ENCODE data around the gene ARHGAP9. TPM values are rescaled to one million over a fixed set of nuclear protein-coding genes. Genes with fewer than 3 reads are reported as not detected.
A peak's percentile ranks its signal among the peaks of the same experiment; 100 is the strongest.
"Not testable (repeated sequence)": the region's sequence is repeated elsewhere in the genome, so short reads cannot be mapped to it uniquely, and the experiment has no call there.

Gene ARHGAP9
- total RNA-seq, 1 experiment from 2014 or later = 0.51 TPM

DNA sequence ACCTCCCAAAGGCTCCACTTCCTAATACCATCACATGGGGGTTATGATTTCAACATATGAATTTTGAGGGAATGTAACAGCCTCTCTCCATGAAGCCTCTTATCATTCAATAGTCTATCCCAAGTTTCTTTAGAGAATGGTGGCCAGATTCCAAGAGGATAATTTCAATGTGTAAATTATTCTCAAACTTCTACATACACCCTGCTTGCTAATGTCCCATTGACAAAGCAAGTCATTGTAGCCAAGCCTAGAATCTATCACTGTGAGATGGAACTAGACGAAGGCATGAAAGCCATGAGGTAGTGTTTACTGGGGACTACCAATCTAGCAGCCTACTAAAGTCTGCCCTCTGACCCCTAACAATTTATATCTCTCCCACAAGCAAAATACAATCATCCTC, 41.3 kb downstream of the ARHGAP9 start:
- no peak for DNase-seq (ENCODE audit: low read depth)

- DNase-seq (ENCODE audit: low read depth) = no peak
Measured at GRCh38 chr12:57435293-57435692, 44.4 kb downstream of the ARHGAP9 start.

GRCh38 chr12:57434517-57435223, 45.0 kb downstream of the ARHGAP9 start, which contains the start of gene INHBC:
Gene INHBC (plus strand): TSS chr12:57434784. CDS start chr12:57434887, 103 bp downstream.
- DNase-seq (ENCODE audit: low read depth) = no peak

- no peak for DNase-seq (ENCODE audit: low read depth)
Measured at GRCh38 chr12:57433370-57433769, 46.3 kb downstream of the ARHGAP9 start.

GRCh38 chr12:57431654-57432188, 47.9 kb downstream of the ARHGAP9 start:
- no peak for DNase-seq (ENCODE audit: low read depth)

GRCh38 chr12:57430931-57431566, 48.6 kb downstream of the ARHGAP9 start, which contains the start of gene R3HDM2:
Gene R3HDM2 (minus strand): TSS chr12:57431043. CDS start chr12:57310428, 120,615 bp downstream.
- peak; percentile 98 for DNase-seq (ENCODE audit: low read depth)

DNA sequence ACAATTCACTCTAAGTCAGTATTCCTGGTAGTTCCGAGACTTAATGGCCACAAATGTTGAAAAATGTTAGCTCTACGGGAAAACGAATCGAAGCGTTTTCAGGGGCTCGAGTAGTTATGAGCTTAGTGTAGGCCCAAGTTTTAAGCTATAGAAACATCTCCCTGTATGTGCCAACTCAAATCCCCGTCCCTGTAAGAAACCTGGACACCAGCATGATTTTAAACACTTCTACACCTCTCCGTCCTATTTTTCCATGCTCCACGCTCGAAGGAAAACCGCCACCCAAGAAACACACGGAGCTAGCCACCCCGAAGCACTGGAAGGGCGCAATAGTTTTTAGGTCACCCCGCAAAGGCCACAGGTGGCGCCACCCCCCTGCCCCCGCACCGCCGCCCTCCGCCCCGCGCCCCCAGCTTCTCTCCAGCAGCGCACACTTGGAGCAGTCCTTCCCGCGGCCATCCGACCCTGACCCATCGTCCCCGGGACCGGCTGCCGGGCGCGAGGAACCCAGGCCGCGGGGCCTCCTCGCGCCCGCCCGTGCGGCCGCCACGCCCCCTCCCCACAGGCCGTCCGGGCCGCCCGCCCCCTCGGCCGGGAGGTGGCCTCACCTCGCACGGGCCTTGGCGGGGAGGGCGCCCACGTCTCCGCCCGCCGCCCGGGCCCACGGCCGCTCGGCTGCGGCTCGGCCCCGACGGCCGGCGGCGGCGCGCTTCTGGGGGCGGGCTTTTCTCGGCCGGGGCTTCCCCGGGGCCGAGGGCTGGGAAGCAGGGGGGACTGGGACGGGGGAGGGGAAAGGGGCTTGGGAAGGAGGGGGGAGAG, 49.3 kb downstream of the ARHGAP9 start:
- DNase-seq (ENCODE audit: low read depth) = no peak

DNA sequence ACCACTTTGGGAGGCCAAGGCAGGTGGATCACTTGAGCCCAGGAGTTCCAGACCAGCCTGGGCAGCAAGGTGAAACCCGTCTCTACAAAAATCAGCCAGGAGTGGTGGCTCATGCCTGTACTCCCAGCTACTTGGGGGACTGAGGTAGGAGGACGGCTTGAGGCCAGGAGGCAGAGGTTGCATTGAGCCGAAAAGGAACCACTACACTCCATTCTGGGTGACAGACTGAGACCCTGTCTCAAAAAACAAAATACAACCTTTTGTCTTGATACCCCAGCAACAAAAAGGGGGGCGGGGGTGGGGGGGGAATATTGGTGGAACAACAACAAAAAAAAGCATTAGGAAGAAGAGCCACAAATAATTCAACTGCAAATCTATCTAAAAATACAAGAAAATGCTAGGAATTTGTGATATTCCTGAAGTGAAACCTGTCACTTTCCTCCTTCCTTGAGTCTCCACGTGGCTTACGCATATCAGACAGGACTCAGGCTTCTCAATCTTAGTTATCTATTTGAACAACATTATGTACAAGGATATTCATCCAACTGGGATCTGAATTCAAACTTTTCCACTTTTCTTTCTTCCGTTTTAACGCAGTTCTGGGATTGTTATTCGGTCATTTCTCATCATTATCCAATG, 50.1 kb downstream of the ARHGAP9 start:
- DNase-seq (ENCODE audit: low read depth) = no peak

- DNase-seq (ENCODE audit: low read depth) = no peak
Measured at GRCh38 chr12:57428965-57429364, 50.7 kb downstream of the ARHGAP9 start.

DNA sequence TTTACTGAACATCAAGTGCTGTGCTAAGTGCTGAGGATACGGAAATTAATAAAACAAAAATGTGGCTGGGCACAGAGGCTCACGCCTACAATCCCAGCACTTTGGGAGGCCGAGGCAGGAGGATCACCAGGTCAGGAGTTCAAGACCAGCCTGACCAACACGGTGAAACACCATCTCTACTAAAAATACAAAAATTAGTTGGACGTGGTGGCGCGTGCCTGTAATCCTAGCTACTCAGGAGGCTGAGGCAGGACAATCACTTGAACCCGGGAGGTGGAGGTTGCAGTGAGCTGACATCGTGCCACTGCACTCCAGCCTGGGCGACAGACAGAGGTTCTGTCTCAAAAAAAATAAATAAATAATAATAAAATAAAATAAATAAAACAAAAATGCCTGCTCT, 52.7 kb downstream of the ARHGAP9 start:
- DNase-seq (ENCODE audit: low read depth) = not testable (repeated sequence)

Other genes with a start within 250 kb of the ARHGAP9 start
- 0.69 TPM in 1 of 2 replicates, not detected in the other for gene STAC3, start 228.7 kb downstream of the ARHGAP9 start, total RNA-seq (2014; rRNA removed; shearing (Covaris generic))
- gene R3HDM2, start 48.8 kb downstream of the ARHGAP9 start, total RNA-seq (2014; rRNA removed; shearing (Covaris generic)) = 8.9 and 11.3 TPM in 2 replicates
- gene INHBC, start 45.1 kb downstream of the ARHGAP9 start, total RNA-seq (2014; rRNA removed; shearing (Covaris generic)) = not detected in 2 replicates
- gene INHBE, start 24.6 kb downstream of the ARHGAP9 start, total RNA-seq (2014; rRNA removed; shearing (Covaris generic)) = 0.80 and 1.6 TPM in 2 replicates
- gene GLI1, start 20.1 kb downstream of the ARHGAP9 start, total RNA-seq (2014; rRNA removed; shearing (Covaris generic)) = 0.57 and 2.1 TPM in 2 replicates
- gene MARS1, start 8.2 kb upstream of the ARHGAP9 start, total RNA-seq (2014; rRNA removed; shearing (Covaris generic)) = 120 and 177 TPM in 2 replicates
- gene DDIT3, start 40.6 kb upstream of the ARHGAP9 start, total RNA-seq (2014; rRNA removed; shearing (Covaris generic)) = 9.4 and 11.3 TPM in 2 replicates
- 0.57 and 0.91 TPM in 2 replicates for gene MBD6, start 43.0 kb upstream of the ARHGAP9 start, total RNA-seq (2014; rRNA removed; shearing (Covaris generic))
- gene DCTN2, start 67.3 kb upstream of the ARHGAP9 start, total RNA-seq (2014; rRNA removed; shearing (Covaris generic)) = 108 and 118 TPM in 2 replicates
- gene KIF5A, start 70.2 kb upstream of the ARHGAP9 start, total RNA-seq (2014; rRNA removed; shearing (Covaris generic)) = 0.69 and 1.0 TPM in 2 replicates
- gene PIP4K2C, start 111.3 kb upstream of the ARHGAP9 start, total RNA-seq (2014; rRNA removed; shearing (Covaris generic)) = 35.2 and 44.9 TPM in 2 replicates
- gene DTX3, start 125.0 kb upstream of the ARHGAP9 start, total RNA-seq (2014; rRNA removed; shearing (Covaris generic)) = 12.3 and 12.7 TPM in 2 replicates
- 0.95 and 5.6 TPM in 2 replicates for gene ARHGEF25, start 131.6 kb upstream of the ARHGAP9 start, total RNA-seq (2014; rRNA removed; shearing (Covaris generic))
- 36.5 and 60.9 TPM in 2 replicates for gene B4GALNT1, start 153.3 kb upstream of the ARHGAP9 start, total RNA-seq (2014; rRNA removed; shearing (Covaris generic))
- 262 and 383 TPM in 2 replicates for gene OS9, start 214.3 kb upstream of the ARHGAP9 start, total RNA-seq (2014; rRNA removed; shearing (Covaris generic))